ENCODE data around the gene CLDN2.

DNA sequence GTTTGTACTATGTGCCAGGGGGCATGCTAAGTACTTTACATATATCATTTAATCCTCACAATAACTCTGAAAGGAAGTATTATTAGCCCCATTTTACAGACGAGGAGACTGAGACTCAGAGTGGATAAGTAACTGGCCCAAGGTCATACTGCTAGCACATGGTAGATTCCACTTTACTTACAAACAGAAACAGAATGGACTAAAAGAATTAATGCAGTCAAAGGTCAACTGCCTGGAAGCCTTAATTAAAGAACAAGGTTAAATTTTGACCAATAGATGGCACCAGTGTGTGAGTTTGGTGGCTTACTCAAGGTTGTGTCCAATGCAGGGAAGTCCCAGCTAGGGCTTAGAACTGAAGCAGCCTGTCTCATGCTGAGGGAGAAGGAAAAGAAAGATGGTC lies 21.7 kb upstream of the CLDN2 start:
- TF ChIP-seq, protein P1, sequence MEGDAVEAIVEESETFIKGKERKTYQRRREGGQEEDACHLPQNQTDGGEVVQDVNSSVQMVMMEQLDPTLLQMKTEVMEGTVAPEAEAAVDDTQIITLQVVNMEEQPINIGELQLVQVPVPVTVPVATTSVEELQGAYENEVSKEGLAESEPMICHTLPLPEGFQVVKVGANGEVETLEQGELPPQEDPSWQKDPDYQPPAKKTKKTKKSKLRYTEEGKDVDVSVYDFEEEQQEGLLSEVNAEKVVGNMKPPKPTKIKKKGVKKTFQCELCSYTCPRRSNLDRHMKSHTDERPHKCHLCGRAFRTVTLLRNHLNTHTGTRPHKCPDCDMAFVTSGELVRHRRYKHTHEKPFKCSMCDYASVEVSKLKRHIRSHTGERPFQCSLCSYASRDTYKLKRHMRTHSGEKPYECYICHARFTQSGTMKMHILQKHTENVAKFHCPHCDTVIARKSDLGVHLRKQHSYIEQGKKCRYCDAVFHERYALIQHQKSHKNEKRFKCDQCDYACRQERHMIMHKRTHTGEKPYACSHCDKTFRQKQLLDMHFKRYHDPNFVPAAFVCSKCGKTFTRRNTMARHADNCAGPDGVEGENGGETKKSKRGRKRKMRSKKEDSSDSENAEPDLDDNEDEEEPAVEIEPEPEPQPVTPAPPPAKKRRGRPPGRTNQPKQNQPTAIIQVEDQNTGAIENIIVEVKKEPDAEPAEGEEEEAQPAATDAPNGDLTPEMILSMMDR (IDR thresholded peaks at IDR 0.05; ENCODE audit: low read length): peak; percentile 40; the same call in 1 of the 2 replicates
- no peak for TF ChIP-seq EZH2 (IDR thresholded peaks at IDR 0.05; ENCODE audit: borderline replicate concordance, low read length)
